ENCODE measurements around the gene CEP72. TPM values are rescaled to one million over a fixed set of nuclear protein-coding genes. Genes with fewer than 3 reads are reported as not detected.
"Not testable (repeated sequence)": the region's sequence is repeated elsewhere in the genome, so short reads cannot be mapped to it uniquely, and the experiment has no call there.

Gene CEP72
- total RNA-seq, 4 donors from 2014 or later, result 2.6 to 9.4 (median 4.2) TPM

DNA sequence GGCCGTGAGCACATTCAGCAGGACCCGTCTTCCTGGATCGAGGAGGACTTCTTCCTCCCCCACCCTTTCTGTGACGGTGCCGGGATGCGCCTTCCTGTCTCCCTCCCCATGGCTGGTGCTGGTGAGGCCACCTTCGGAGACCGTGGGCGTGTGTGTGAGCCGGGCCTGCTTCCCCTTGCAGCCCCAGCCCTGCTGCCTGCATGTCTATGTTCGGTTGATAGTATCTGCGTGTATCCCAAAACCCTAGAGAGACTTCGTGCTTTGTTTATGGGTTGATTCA, 12.8 kb downstream of the CEP72 start:
- Histone ChIP-seq H3K36me3 (peaks cover 0 to 4% (median 0%) of the 10 kb centered on the region in 4 donors), H3K27me3 (no peaks in the 10 kb centered on the region), H3K27ac (no peak overlapping the region), H3K4me3 (no peak overlapping the region), H3K4me1 (no peaks in the 10 kb centered on the region), H3K9me3 (no peaks in the 10 kb centered on the region)
- TF ChIP-seq, protein P1, sequence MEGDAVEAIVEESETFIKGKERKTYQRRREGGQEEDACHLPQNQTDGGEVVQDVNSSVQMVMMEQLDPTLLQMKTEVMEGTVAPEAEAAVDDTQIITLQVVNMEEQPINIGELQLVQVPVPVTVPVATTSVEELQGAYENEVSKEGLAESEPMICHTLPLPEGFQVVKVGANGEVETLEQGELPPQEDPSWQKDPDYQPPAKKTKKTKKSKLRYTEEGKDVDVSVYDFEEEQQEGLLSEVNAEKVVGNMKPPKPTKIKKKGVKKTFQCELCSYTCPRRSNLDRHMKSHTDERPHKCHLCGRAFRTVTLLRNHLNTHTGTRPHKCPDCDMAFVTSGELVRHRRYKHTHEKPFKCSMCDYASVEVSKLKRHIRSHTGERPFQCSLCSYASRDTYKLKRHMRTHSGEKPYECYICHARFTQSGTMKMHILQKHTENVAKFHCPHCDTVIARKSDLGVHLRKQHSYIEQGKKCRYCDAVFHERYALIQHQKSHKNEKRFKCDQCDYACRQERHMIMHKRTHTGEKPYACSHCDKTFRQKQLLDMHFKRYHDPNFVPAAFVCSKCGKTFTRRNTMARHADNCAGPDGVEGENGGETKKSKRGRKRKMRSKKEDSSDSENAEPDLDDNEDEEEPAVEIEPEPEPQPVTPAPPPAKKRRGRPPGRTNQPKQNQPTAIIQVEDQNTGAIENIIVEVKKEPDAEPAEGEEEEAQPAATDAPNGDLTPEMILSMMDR (IDR thresholded peaks at IDR 0.05), result no peak
- no peak for TF ChIP-seq POLR2AphosphoS5 (IDR thresholded peaks at IDR 0.05)
- TF ChIP-seq POLR2A (IDR thresholded peaks at IDR 0.05), result no peak
- TF ChIP-seq EP300 (IDR thresholded peaks at IDR 0.05; ENCODE audit: low read depth), result no peak
- intact Hi-C loops (cut with DNase I; ENCODE audit: low total_unique reads), result no loop called here
- in situ Hi-C loops (cut with MboI; ENCODE audit: low pct_ligation_motif_present in 1 of 4, low pct_unique_long_range_greater_than_20kb in 1 of 4, low sequenced_read_pairs in 3 of 4), result no loop called here
- DNase-seq, result no peak
- WGBS, 2 donors (ENCODE audit: low coverage in 1 of 2), result 86 to 93% methylated on average over 3 to 13 of the region's 13 CpGs

DNA sequence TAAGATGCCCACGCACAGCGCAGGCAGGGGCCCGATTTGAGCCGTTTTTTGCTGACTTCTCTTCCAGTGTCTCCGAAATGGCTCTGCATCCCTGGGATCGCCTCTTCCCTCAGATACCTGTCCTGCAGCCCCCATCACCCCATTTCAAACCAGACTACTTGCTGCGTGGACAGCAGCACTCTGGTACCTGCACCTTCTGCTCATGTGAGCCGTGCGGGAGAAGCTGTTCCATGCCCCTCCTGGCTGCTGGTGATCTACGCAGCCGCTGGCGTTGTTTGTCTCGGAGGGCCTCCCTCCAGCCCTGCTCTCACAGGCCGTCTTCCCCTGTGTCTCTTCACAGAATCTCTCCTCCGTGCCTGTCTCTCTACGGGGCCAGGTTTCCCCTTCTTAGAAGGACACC, 13.4 kb downstream of the CEP72 start:
- intact Hi-C loops (cut with DNase I; ENCODE audit: low total_unique reads) (no loop called here), in situ Hi-C loops (cut with MboI; ENCODE audit: low pct_ligation_motif_present in 1 of 4, low pct_unique_long_range_greater_than_20kb in 1 of 4, low sequenced_read_pairs in 3 of 4) (no loop called here)
- Histone ChIP-seq H3K36me3 (no peaks in the 10 kb centered on the region), H3K4me3 (no peak overlapping the region), H3K9me3 (no peaks in the 10 kb centered on the region), H3K4me1 (no peaks in the 10 kb centered on the region), H3K27me3 (no peaks in the 10 kb centered on the region), H3K27ac (no peak overlapping the region)
- WGBS, 2 donors (ENCODE audit: low coverage in 1 of 2), result 96 to 98% methylated on average over 8 to 16 of the region's 16 CpGs
- TF ChIP-seq, protein P1 (IDR thresholded peaks at IDR 0.05), result no peak
- DNase-seq, result no peak

DNA sequence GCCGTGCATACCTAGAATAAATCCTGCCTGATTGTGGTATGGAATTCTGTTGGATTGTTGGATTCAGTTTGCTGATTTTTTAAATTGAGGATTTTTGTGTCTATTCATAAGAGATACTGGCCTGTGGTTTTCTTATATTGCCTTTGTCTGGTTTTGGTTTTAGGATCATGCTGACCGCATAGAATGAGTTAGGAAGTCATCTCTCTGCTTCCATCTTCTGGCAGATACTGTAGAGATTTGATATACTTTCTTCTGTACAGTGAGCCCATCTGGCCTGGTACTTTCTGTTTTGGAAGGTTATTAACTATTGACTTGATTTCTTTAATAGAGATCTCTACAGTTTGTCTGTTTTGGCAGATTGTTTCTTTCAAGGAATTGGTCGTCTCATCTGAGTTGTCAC, 14.7 kb downstream of the CEP72 start:
- Histone ChIP-seq H3K4me1 (no peaks in the 10 kb centered on the region), H3K27ac (no peak overlapping the region), H3K9me3 (no peaks in the 10 kb centered on the region), H3K27me3 (no peaks in the 10 kb centered on the region), H3K4me3 (no peak overlapping the region), H3K36me3 (no peaks in the 10 kb centered on the region)
- no peak for TF ChIP-seq EP300 (IDR thresholded peaks at IDR 0.05; ENCODE audit: low read depth)
- no peak for TF ChIP-seq POLR2AphosphoS5 (IDR thresholded peaks at IDR 0.05)
- TF ChIP-seq, protein P1 (IDR thresholded peaks at IDR 0.05), result no peak
- TF ChIP-seq POLR2A (IDR thresholded peaks at IDR 0.05), result no peak
- in situ Hi-C loops (cut with MboI; ENCODE audit: low pct_ligation_motif_present in 1 of 4, low pct_unique_long_range_greater_than_20kb in 1 of 4, low sequenced_read_pairs in 3 of 4), result no loop called here
- DNase-seq, result no peak
- intact Hi-C loops (cut with DNase I; ENCODE audit: low total_unique reads), result no loop called here
- WGBS, 2 donors (ENCODE audit: low coverage in 1 of 2), result 63 to 85% methylated on average over 2 to 3 of the region's 3 CpGs

DNA sequence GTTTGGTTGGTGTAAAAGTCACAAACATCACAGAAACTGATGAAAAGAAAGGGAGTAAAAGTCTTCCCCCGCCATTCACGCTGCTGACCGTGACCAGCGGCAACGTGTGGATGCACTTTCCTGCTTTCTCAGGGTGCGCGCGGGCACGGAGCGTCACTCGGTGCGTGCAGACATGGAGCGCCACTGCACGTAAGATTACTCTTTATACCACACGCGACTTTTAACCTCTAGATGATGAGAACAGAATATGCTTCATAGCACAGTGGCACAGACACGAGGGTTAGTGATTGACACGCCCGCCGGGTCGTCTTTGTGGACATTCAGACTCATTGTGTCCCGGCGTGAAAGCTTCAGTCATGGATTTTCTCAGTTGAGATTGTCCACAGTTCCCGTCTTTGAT, 15.7 kb downstream of the CEP72 start:
- no peak for DNase-seq
- H3K36me3 ChIP-seq, result no peaks in the 10 kb centered on the region
- WGBS, 2 donors (ENCODE audit: low coverage in 1 of 2), result 93 to 97% methylated on average over 19 to 24 of the region's 24 CpGs

DNA sequence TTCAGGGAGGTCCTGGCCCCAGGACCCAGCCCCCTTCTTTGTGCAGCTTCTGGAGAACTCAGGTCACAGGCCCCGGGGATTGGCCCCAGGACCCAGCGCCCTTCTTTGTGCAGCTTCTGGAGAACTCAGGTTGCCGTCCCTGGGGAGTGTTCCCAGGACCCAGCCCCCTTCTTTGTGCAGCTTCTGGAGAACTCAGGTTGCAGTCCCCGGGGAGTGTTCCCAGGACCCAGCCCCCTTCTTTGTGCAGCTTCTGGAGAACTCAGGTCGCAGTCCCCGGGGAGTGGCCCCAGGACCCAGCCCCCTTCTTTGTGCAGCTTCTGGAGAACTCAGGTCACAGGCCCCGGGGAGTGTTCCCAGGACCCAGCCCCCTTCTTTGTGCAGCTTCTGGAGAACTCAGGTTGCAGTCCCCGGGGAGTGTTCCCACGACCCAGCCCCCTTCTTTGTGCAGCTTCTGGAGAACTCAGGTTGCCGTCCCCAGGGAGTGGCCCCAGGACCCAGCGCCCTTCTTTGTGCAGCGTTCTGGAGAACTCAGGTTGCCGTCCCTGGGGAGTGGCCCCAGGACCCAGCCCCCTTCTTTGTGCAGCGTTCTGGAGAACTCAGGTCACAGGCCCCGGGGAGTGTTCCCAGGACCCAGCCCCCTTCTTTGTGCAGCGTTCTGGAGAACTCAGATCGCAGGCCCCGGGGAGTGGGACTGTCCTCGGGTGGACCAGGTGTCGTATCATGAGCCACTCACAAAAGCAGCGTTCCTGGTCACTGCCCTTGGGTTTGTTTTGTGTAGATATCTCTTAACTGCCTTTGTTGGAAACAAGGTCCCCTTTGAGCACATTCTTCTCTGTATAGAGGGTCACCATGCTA, 16.4 kb downstream of the CEP72 start:
- in situ Hi-C loops (cut with MboI; ENCODE audit: low pct_ligation_motif_present in 1 of 4, low pct_unique_long_range_greater_than_20kb in 1 of 4, low sequenced_read_pairs in 3 of 4); H3K27ac ChIP-seq; H3K27me3 ChIP-seq; H3K9me3 ChIP-seq; DNase-seq; H3K36me3 ChIP-seq; intact Hi-C loops (cut with DNase I; ENCODE audit: low total_unique reads); H3K4me1 ChIP-seq; H3K4me3 ChIP-seq: not testable (repeated sequence)
- WGBS, 2 donors (ENCODE audit: low coverage in 1 of 2), result 53 to 89% methylated on average over 3 to 18 of the region's 21 CpGs

More for the DNA sequence above, 15.7 kb downstream of the CEP72 start:
- in situ Hi-C loops (cut with MboI; ENCODE audit: low pct_ligation_motif_present in 1 of 4, low pct_unique_long_range_greater_than_20kb in 1 of 4, low sequenced_read_pairs in 3 of 4), result no loop called here
- H3K9me3 ChIP-seq, result no peaks in the 10 kb centered on the region
- no peaks in the 10 kb centered on the region for H3K4me1 ChIP-seq
- intact Hi-C loops (cut with DNase I; ENCODE audit: low total_unique reads), result no loop called here
- no peak overlapping the region for H3K4me3 ChIP-seq
- no peaks in the 10 kb centered on the region for H3K27me3 ChIP-seq
- no peak overlapping the region for H3K27ac ChIP-seq
- no peak for TF ChIP-seq POLR2AphosphoS5 (IDR thresholded peaks at IDR 0.05)

Data from transverse colon (tissue), 4 donors.